ENCODE results near the gene SOX6. TPM values are rescaled to one million over a fixed set of nuclear protein-coding genes. Genes with fewer than 3 reads are reported as not detected.

Gene SOX6
- total RNA-seq, 2 donors from 2014 or later: not detected

GRCh38 chr11:16012125-16012751, 344.1 kb downstream of the SOX6 start:
- ATAC-seq (no peak), DNase-seq (ENCODE audit: low spot score in 2 of 2) (no peak)
- no peaks in the 10 kb centered on the region for H3K36me3 Mint-ChIP-seq
- H3K27ac Mint-ChIP-seq: no peak overlapping the region
- H3K9me3 Mint-ChIP-seq: no peaks in the 10 kb centered on the region

- H3K36me3 Mint-ChIP-seq: no peaks in the 10 kb centered on the region
- DNase-seq (ENCODE audit: low spot score in 2 of 2): no peak
- H3K9me3 Mint-ChIP-seq: no peaks in the 10 kb centered on the region
- H3K27ac Mint-ChIP-seq: no peak overlapping the region
- no peak for ATAC-seq
These were observed 344.9 kb downstream of the SOX6 start for GRCh38 chr11:16011396-16011795.

GRCh38 chr11:16009021-16009420, 347.3 kb downstream of the SOX6 start:
- Mint-ChIP-seq H3K27ac (no peak overlapping the region), H3K36me3 (no peaks in the 10 kb centered on the region), H3K9me3 (no peaks in the 10 kb centered on the region)
- no peak for ATAC-seq
- DNase-seq (ENCODE audit: low spot score in 2 of 2): no peak

GRCh38 chr11:16007514-16007913, 348.8 kb downstream of the SOX6 start:
- Mint-ChIP-seq H3K27ac (no peak overlapping the region), H3K36me3 (no peaks in the 10 kb centered on the region), H3K9me3 (no peaks in the 10 kb centered on the region)
- DNase-seq (ENCODE audit: low spot score in 2 of 2): no peak
- no peak for ATAC-seq

GRCh38 chr11:16002942-16003341, 353.4 kb downstream of the SOX6 start:
- Mint-ChIP-seq H3K9me3 (peaks cover 0 to 4% of the 10 kb centered on the region in 2 donors), H3K27ac (no peak overlapping the region), H3K36me3 (no peaks in the 10 kb centered on the region)
- ATAC-seq: no peak
- no peak for DNase-seq (ENCODE audit: low spot score in 2 of 2)

GRCh38 chr11:16001899-16002426, 354.4 kb downstream of the SOX6 start:
- Mint-ChIP-seq H3K27ac (no peak overlapping the region), H3K36me3 (no peaks in the 10 kb centered on the region), H3K9me3 (peaks cover 0 to 4% of the 10 kb centered on the region in 2 donors)
- no peak for ATAC-seq
- no peak for DNase-seq (ENCODE audit: low spot score in 2 of 2)

- Mint-ChIP-seq H3K36me3 (no peaks in the 10 kb centered on the region), H3K27ac (no peak overlapping the region)
- ATAC-seq: no peak
These were observed 355.2 kb downstream of the SOX6 start for GRCh38 chr11:16001044-16001568.

GRCh38 chr11:16000065-16000464, 356.3 kb downstream of the SOX6 start:
- H3K9me3 Mint-ChIP-seq: peaks cover 0 to 4% of the 10 kb centered on the region in 2 donors

More at GRCh38 chr11:16001044-16001568, 355.2 kb downstream of the SOX6 start:
- peaks cover 0 to 4% of the 10 kb centered on the region in 2 donors for H3K9me3 Mint-ChIP-seq
- no peak for DNase-seq (ENCODE audit: low spot score in 2 of 2)

GRCh38 chr11:15993345-15993744, 363.0 kb downstream of the SOX6 start:
- no peaks in the 10 kb centered on the region for H3K36me3 Mint-ChIP-seq
- ATAC-seq: no peak

More at GRCh38 chr11:16000065-16000464, 356.3 kb downstream of the SOX6 start:
- no peak for ATAC-seq
- H3K36me3 Mint-ChIP-seq: no peaks in the 10 kb centered on the region
- DNase-seq (ENCODE audit: low spot score in 2 of 2): no peak
- no peak overlapping the region for H3K27ac Mint-ChIP-seq

GRCh38 chr11:15991215-15991614, 365.1 kb downstream of the SOX6 start:
- H3K27ac Mint-ChIP-seq: no peak overlapping the region
- no peaks in the 10 kb centered on the region for H3K9me3 Mint-ChIP-seq
- ATAC-seq: no peak
- no peaks in the 10 kb centered on the region for H3K36me3 Mint-ChIP-seq
- no peak for DNase-seq (ENCODE audit: low spot score in 2 of 2)

More at GRCh38 chr11:15993345-15993744, 363.0 kb downstream of the SOX6 start:
- H3K9me3 Mint-ChIP-seq: no peaks in the 10 kb centered on the region
- DNase-seq (ENCODE audit: low spot score in 2 of 2): no peak
- no peak overlapping the region for H3K27ac Mint-ChIP-seq

GRCh38 chr11:15989685-15990084, 366.7 kb downstream of the SOX6 start:
- no peak for DNase-seq (ENCODE audit: low spot score in 2 of 2)
- no peak overlapping the region for H3K27ac Mint-ChIP-seq
- no peaks in the 10 kb centered on the region for H3K36me3 Mint-ChIP-seq
- no peaks in the 10 kb centered on the region for H3K9me3 Mint-ChIP-seq
- ATAC-seq: no peak

- Mint-ChIP-seq H3K27ac (no peak overlapping the region), H3K36me3 (no peaks in the 10 kb centered on the region), H3K9me3 (no peaks in the 10 kb centered on the region)
- ATAC-seq (no peak), DNase-seq (ENCODE audit: low spot score in 2 of 2) (no peak)
These were observed 367.6 kb downstream of the SOX6 start for GRCh38 chr11:15988693-15989231.

- no peak for ATAC-seq
- no peaks in the 10 kb centered on the region for H3K9me3 Mint-ChIP-seq
- H3K36me3 Mint-ChIP-seq: no peaks in the 10 kb centered on the region
- no peak overlapping the region for H3K27ac Mint-ChIP-seq
- no peak for DNase-seq (ENCODE audit: low spot score in 2 of 2)
These were observed 368.3 kb downstream of the SOX6 start for GRCh38 chr11:15988016-15988550.

GRCh38 chr11:15987046-15987445, 369.3 kb downstream of the SOX6 start:
- no peaks in the 10 kb centered on the region for H3K36me3 Mint-ChIP-seq

GRCh38 chr11:15985860-15986139, 370.5 kb downstream of the SOX6 start:
- DNase-seq (ENCODE audit: low spot score in 2 of 2): no peak
- Mint-ChIP-seq H3K9me3 (no peaks in the 10 kb centered on the region), H3K36me3 (no peaks in the 10 kb centered on the region), H3K27ac (no peak overlapping the region)
- no peak for ATAC-seq

More at GRCh38 chr11:15987046-15987445, 369.3 kb downstream of the SOX6 start:
- no peak for DNase-seq (ENCODE audit: low spot score in 2 of 2)
- ATAC-seq: no peak
- Mint-ChIP-seq H3K9me3 (no peaks in the 10 kb centered on the region), H3K27ac (no peak overlapping the region)

GRCh38 chr11:15985127-15985859, 371.1 kb downstream of the SOX6 start:
- no peaks in the 10 kb centered on the region for H3K9me3 Mint-ChIP-seq
- H3K36me3 Mint-ChIP-seq: no peaks in the 10 kb centered on the region
- H3K27ac Mint-ChIP-seq: peak overlapping the region in 1 of 2 donors; percentile 41
- ATAC-seq (no peak), DNase-seq (ENCODE audit: low spot score in 2 of 2) (no peak)

- DNase-seq (ENCODE audit: low spot score in 2 of 2) (no peak), ATAC-seq (no peak)
- no peaks in the 10 kb centered on the region for H3K36me3 Mint-ChIP-seq
- H3K27ac Mint-ChIP-seq: no peak overlapping the region
- H3K9me3 Mint-ChIP-seq: no peaks in the 10 kb centered on the region
These were observed 375.1 kb downstream of the SOX6 start for GRCh38 chr11:15981292-15981691.

Data from activated naive CD4-positive, alpha-beta T cell treated with anti-CD3 and anti-CD28 coated beads, Interleukin-2, amount 50 U/mL, for 72 hours (primary cell).